ENCODE data around the gene ZNF609. TPM values are rescaled to one million over a fixed set of nuclear protein-coding genes. Genes with fewer than 3 reads are reported as not detected.

Gene ZNF609
- total RNA-seq, 2 donors from 2014 or later = 17.9 to 22.7 TPM

DNA sequence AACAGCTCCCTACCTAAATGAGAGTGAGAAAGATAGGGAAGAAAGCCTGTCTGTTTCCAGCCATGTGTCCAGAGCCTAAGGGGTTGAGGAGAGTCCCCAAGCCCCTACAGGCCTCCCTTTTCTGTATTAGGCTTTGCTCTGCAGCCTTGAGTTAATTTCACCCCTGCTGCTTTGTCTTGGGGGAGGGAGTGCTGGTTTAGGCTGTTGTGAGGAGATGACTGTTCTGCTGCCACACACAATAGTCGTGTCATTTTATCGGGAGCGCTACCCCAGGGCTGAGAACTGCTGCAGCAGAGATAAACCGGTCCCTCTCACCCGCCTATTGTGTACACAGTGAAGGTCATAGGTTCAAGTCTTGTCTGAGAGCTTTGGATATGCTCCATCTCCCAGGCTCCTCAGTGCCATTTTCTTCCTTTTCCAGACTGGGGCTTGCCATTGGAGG is 1.4 kb downstream of the ZNF609 start:
- 0 to 2% methylated on average over 5 of the region's 5 CpGs for WGBS, 2 donors
- H3K36me3 ChIP-seq (replicated peaks in 1 of 2; ENCODE audit: insufficient read depth in 1 of 2, low read depth in 2 of 2) = no peaks in the 10 kb centered on the region
- ATAC-seq = no peak
- intact Hi-C loops (cut with DNase I) = no loop called here
- no peaks in the 10 kb centered on the region for H3K9me3 ChIP-seq
- DNase-seq = peak in 1 of 4 donors; percentile 8
- peaks cover 55% of the 10 kb centered on the region for H3K4me1 ChIP-seq
- H3K4me3 ChIP-seq = peak overlapping the region in 1 of 2 donors; percentile 47
- H3K27me3 ChIP-seq = no peaks in the 10 kb centered on the region
- peak overlapping the region; percentile 67 to 83 (median 78) for H3K27ac ChIP-seq
- no peak for TF ChIP-seq POLR2A (IDR thresholded peaks at IDR 0.05)
- TF ChIP-seq, protein P1, sequence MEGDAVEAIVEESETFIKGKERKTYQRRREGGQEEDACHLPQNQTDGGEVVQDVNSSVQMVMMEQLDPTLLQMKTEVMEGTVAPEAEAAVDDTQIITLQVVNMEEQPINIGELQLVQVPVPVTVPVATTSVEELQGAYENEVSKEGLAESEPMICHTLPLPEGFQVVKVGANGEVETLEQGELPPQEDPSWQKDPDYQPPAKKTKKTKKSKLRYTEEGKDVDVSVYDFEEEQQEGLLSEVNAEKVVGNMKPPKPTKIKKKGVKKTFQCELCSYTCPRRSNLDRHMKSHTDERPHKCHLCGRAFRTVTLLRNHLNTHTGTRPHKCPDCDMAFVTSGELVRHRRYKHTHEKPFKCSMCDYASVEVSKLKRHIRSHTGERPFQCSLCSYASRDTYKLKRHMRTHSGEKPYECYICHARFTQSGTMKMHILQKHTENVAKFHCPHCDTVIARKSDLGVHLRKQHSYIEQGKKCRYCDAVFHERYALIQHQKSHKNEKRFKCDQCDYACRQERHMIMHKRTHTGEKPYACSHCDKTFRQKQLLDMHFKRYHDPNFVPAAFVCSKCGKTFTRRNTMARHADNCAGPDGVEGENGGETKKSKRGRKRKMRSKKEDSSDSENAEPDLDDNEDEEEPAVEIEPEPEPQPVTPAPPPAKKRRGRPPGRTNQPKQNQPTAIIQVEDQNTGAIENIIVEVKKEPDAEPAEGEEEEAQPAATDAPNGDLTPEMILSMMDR (IDR thresholded peaks at IDR 0.05) = no peak

DNA sequence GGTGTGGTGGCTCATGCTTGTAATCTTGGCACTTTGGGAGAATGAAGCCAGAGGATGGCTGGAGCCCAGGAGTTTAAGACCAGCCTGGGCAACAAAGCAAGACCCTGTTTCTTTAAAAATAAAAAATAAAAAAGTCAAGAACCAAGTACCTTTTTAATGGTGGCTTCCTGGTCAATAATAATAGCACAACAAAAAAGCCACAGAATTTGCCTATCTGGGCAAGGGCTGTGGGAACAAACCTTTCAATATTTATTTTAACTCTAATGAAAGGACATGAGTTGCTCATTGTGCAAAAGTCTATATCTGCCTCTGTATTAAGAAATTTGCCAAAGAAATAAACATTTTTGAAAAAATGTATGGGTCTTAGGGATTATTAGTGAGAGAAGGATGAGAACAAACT is 2.1 kb downstream of the ZNF609 start:
- intact Hi-C loops (cut with DNase I) = no loop called here
- H3K4me3 ChIP-seq = no peak overlapping the region
- no peaks in the 10 kb centered on the region for H3K36me3 ChIP-seq (replicated peaks in 1 of 2; ENCODE audit: insufficient read depth in 1 of 2, low read depth in 2 of 2)
- H3K4me1 ChIP-seq = peaks cover 56% of the 10 kb centered on the region
- TF ChIP-seq, protein P1 (IDR thresholded peaks at IDR 0.05) = no peak
- no peak for TF ChIP-seq POLR2A (IDR thresholded peaks at IDR 0.05)
- H3K9me3 ChIP-seq = no peaks in the 10 kb centered on the region
- H3K27me3 ChIP-seq = no peaks in the 10 kb centered on the region
- DNase-seq (no peak), ATAC-seq (no peak)
- H3K27ac ChIP-seq = peak overlapping the region in 2 of 4 donors; percentile 67 to 83

DNA sequence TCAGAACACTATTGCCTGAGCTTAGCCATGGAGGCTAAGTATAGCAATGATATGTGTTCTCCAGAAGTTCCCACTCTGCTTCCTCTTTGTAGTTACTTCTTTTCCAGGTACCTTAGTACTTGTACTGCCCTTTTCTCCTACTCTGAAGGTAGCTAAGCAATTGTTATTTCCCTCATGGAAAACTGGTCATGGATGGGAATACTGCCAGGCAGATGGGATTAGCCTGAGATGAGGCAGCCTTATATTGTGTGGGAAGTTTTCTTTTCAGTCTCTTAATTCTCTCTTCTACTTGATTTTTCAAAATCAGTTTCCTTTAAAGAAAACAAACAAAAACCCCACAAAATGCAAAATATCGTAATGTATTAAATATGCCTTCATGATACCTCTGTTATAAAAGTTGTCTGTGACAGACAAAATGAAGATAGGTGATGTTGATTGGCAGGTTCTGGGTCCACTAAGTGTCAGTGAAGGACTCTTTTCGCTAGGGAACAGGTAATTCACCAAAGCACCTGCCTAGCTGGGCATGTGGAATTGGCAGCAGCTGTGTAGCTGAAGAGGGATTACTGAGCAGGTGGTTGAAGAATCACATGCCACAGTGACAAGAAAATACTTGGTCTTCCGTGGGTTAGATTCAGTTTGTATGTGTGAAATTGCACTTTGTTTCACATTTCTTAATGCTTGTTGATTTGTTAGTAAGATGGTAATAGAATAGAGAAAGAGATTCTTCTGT is 4.1 kb downstream of the ZNF609 start:
- intact Hi-C loops (cut with DNase I) = no loop called here
- TF ChIP-seq POLR2A (IDR thresholded peaks at IDR 0.05) = no peak
- TF ChIP-seq, protein P1 (IDR thresholded peaks at IDR 0.05) = no peak
- Histone ChIP-seq H3K27ac (no peak overlapping the region), H3K27me3 (no peaks in the 10 kb centered on the region), H3K36me3 (replicated peaks in 1 of 2; ENCODE audit: insufficient read depth in 1 of 2, low read depth in 2 of 2) (no peaks in the 10 kb centered on the region), H3K9me3 (no peaks in the 10 kb centered on the region), H3K4me1 (peaks cover 53% of the 10 kb centered on the region), H3K4me3 (no peak overlapping the region)
- WGBS, 2 donors = 41 to 44% methylated on average over 3 of the region's 3 CpGs
- no peak for ATAC-seq
- peak in 1 of 4 donors; percentile 39 for DNase-seq

DNA sequence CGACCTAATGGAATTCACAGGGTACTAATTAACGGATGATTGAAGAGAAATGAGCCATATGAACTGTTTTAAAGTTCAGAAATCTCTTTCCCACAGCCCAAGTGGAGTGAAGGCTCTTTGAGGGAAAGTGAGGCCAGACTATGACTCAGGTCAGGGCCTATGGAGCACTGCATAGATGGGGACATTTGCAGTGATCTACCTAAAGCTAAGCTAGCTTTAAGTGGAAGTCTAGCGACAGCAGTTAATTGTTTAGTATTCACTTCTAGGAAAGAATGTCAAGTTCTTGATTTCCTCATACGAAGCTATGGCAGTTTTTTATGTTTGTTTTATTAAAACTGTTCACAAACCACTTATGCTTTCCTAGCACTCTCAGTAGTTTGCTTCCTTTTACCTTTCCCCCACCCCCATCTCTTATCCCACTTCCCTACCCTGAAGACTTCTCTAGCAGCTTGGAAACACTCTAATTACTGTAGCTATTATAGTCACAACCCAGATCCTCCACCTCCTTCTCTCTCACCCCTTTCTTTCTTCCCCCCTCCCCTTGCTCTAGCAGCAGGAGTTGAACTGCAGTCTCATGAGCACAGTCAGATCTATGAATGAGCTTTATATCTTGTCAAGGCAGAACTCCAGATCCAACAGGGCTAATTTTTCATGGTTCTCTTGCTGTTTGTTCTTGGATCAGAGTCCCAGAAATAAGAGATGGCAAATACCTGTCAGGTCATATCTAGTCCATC is 6.2 kb downstream of the ZNF609 start:
- Histone ChIP-seq H3K4me3 (no peak overlapping the region), H3K27me3 (no peaks in the 10 kb centered on the region), H3K27ac (no peak overlapping the region), H3K4me1 (peaks cover 40% of the 10 kb centered on the region), H3K36me3 (replicated peaks in 1 of 2; ENCODE audit: insufficient read depth in 1 of 2, low read depth in 2 of 2) (no peaks in the 10 kb centered on the region), H3K9me3 (no peaks in the 10 kb centered on the region)
- no peak for ATAC-seq
- WGBS, 2 donors = 46 to 57% methylated on average over 4 of the region's 4 CpGs
- no peak for TF ChIP-seq POLR2A (IDR thresholded peaks at IDR 0.05)
- TF ChIP-seq, protein P1 (IDR thresholded peaks at IDR 0.05) = no peak
- intact Hi-C loops (cut with DNase I) = no loop called here
- no peak for DNase-seq

Measured in body of pancreas (tissue), 4 donors.